ENCODE measurements around the gene ACSF3.
"Not testable (repeated sequence)": the region's sequence is repeated elsewhere in the genome, so short reads cannot be mapped to it uniquely, and the experiment has no call there.

The ACSF3 gene

DNA sequence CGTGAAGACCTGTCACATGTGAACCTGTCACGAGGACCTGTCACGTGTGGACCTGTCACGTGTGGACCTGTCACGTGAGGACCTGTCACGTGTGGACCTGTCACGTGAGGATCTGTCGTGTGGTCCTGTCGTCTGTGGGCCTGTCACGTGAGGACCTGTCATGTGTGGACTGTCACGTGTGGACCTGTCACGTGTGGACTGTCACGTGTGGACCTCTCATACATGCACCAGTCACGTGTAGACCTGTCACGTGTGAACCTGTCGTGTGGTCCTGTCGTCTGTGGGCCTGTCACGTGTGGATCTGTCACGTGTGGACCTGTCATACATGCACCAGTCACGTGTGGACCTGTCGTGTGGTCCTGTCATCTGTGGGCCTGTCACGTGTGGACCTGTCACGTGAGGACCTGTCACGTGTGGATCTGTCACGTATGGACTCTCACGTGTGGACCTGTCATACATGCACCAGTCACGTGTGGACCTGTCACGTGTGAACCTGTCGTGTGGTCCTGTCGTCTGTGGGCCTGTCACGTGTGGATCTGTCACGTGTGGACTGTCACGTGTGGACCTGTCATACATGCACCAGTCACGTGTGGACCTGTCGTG is 19.5 kb upstream of the ACSF3 start:
- not testable (repeated sequence) for DNase-seq

DNA sequence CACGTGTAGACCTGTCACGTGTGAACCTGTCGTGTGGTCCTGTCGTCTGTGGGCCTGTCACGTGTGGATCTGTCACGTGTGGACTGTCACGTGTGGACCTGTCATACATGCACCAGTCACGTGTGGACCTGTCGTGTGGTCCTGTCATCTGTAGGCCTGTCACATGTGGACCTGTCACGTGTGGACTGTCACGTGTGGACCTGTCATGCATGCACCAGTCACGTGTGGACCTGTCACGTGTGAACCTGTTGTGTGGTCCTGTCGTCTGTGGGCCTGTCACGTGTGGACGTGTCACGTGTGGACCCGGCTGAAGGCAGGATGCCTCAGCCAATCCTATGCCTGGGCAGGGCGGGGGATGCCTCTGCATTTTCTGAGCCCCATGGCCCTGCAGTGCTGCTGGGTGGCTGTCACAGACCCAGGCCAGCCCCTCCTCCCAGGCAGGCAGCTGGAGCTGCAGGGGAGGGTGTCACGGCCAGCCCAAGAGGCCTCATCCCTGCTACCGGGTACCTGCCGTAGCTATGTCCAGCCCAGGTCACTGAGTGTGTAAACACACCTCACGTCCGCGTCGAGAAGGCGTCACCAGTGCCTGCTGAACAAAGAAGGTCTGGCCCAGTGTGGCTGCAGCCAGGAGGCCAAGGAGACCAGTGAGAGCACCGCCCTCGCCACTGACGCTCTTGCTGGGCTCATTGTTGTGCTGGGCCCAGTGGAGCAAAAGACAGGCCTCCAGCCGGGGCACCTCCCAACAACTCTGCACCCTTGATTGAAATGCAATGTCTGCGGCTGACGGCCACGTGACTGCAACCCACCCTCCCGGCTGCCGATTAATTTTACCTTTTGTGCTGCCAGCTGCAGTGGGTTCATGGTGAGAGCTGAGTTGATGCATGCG is 18.6 kb upstream of the ACSF3 start:
- no peak for DNase-seq

DNA sequence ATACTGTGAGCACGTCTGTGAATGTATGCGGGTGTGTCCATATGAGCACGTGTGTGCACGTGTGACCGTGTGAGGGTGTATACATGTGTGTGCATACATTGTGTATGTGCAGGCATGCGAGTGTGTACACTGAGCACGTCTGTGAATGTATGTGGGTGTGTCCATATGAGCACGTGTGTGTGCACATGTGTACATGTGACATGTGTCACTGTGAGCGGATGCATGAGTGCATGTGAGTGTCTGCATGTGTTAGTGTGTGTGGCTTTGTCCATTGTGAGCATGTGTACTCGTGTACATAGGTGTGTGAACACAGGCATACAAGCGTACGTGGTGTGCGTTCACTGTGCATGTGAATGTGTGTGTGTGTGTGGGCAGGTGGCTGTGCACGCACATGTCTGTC is 17.5 kb upstream of the ACSF3 start:
- DNase-seq, result no peak

DNA sequence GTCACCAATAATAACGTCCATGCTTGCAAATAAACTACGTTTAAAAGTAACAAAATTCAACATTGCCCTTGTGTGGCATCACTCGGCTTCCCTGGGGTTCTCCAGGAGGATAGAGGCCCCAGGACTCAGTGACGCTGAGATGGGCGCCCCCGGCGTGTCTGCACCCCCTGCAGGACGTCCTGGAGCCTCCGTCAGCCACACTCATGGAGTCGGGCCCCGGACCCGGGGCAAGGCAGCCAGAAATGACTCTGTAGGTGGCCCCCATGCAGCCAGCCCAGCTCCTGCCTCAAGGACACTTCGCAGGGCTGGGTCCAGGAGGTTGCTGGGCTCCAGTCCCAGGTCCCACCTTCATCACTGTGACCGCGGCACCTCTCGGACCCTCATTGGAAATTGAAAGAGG is 16.6 kb upstream of the ACSF3 start:
- no peak for DNase-seq

DNA sequence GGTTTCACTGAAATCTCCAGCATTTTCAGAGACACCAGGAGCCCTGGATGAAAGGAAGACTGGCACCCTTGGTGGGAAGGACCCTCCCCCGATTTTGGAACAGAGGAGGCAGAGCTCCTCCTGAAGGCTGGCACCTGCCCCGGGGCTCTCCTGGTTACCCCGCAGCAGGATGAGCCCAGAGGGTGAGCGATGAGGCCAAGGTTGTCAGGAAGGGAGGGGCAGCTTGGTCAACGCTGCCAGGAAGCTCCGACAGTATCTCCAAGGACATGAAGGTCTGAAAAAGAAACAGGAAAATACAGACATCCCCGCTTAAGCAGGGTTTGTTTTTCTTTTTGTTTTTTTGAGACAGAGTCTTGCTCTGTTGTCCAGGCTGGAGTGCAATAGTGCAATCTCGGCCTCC is 15.5 kb upstream of the ACSF3 start:
- no peak for DNase-seq

DNA sequence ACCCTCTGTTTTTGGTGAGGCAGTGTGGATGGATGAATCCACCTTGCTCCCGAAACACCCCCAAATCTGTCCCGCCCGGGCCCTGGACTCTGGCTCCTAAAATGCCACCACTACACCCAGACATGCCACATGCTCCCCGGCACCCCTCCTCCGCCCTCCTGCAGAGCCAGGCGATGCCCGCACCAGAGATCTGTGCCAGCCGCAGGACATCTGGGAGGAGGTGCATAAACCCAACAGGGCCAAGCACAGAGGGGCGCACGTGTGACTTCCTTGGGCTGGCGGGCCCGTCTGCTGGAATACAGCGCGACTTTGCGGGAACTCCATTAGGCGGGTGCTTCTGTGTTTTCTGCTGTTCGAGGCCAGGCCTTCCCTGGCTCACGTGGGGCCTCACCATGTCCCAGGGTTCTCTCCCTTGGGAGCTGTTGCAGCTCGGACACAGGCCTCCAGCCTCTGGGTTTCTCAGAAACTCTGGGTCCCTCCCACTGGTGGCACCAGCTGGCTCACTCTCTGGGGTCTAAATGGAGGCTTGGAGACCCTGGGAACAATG is 14.1 kb upstream of the ACSF3 start:
- DNase-seq, result no peak

DNA sequence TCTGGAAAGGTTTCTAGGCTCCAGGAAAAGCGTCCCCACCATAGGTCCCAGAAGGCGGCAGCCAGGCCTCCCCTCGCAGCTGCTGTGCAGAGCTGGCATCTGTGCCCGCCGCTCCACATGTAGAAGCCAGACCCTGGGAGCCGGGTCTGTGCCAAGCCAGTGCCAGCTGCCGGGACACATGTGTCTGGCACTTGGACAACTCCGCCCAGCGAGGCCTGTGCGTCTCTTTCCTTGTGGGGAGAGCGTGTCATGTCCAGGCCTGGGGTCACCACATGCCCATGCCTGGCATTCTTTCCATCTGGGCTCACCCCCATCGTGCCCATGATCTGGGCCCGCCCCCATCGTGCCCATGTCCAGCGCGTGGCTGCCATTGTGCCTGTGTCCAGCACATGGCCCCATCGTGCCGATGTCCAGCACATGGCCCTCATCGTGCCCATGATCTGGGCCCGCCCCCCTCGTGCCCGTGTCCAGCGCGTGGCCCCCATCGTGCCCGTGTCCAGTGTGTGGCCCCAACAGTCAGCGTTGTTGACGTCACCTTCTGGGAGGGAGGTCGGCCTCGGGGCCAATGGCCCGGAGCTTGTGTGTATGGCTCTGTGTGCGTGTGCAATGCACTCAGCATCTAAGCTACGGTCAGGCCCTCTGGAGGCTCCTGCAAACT is 13.3 kb upstream of the ACSF3 start:
- no peak for DNase-seq

DNA sequence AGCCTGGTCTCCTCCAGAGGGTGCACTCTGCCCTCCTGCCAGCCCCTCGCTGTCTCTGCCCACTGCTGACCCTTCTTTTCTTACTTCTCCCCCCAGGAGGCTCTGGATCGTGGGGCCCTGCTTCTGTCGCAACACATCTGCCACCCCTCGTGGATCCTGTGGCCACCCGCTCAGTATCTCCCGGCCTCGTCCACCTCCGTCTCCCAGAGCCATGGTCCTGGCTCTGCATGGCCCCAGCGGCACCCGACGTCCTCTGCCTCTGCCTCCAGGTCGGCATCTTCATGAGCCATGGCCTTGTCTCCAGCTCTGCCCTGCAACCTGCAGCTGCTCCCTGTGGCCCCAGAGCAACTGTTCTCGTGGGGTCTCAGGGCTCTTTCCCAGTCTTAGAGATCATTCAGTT is 12.1 kb upstream of the ACSF3 start:
- no peak for DNase-seq

DNA sequence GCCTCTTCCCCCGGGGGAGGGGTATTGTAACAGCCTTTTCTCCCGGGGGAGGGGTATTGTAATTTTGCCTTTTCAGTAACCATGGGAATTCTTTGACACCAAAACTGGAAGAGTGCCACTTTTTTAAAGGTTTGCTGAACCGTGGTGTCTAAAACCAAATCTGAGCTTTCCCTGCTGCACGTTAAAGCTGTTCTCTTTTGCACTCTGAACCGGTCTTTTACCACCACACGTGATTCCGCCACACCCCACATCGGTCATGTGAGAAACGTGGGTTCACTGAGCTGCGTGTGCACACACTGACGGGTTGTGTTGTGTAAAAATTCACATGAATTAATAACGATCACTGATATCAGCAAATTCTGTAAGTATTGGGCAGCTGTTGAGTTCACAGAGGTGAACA is 9.2 kb upstream of the ACSF3 start:
- no peak for DNase-seq

DNA sequence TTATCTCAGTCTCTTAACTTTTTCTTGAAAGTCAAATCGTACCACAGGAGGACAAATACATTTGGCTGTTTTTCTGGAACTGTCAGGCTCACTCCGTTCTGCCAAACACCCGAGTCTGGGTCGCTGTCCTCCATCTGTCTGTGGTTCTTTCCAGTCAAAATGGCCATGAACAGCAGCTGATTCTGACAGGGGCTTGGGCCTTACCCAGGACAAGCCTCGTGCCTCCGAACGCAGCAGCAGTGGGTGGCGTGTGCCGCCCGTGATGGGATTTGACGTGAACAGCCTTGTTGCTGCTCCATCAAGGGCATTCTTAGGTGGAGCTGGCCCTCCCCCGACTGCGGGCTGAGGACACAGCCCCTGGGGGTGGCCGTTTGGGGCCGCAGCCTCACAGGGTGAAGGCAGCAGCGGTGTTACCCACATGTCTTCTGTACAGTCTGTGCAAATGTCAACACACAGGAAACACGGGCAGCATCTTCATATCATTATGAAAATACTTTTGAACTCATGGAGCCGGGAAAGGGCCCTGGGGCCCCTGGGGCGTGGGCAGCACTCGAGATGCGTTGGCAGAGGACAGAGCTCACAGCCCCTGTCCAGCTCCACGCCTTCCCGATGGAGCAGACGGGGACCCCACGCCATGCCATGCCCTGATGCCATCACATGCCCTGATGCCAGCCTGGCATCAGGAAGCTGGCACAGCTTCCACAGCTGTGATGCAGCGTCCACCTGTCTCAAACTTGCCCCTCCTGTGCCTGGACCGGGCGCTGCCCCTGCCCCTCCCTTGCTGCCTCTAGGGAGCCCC is 8.6 kb upstream of the ACSF3 start:
- DNase-seq, result no peak

DNA sequence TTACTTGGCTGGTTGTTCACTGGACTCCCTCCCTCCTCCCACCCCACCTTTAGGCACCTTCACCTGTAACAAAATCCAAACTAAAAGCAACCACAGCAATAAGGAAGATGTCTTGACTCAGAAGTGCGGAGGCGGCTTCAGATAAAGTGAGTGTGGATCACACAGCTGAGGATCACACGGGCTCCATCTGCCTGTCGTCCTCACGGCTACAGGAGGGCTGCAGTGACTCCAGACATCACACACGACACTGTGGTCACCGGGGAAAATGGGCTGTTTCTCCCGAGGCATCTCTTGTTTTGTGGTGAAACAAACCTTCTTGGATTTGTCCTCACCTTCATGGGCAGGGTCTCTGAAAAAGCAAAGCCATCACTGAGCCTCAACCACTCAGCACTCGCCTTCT is 7.9 kb upstream of the ACSF3 start:
- DNase-seq, result no peak

DNA sequence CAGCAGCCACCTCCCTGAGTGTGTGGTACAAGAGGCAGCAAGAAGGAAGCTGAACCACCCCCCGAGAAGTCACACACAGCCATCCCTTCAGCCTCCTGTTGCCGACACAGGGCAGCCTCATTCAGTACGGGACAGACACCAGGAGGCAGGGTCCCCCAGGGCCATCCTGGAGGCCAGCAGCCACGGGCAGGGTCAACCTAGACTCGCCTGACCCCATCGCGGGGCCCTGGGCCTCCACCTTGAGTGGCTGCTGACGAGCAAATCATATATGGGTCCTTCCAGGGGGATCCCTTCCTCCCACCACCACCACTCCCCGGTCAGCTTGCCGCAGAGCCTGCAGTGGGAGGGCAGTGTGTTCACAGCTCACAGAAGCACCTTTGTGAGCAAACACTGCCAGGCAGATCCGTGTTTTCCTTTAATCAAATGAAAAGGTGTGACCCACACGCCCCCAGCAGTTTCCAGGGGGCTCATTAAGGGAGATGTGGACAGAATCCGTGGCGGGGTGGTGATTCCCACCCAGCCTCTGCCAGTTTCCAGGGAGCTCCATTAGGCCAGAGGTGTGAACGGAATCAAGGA is 5.6 kb upstream of the ACSF3 start:
- DNase-seq, result no peak

DNA sequence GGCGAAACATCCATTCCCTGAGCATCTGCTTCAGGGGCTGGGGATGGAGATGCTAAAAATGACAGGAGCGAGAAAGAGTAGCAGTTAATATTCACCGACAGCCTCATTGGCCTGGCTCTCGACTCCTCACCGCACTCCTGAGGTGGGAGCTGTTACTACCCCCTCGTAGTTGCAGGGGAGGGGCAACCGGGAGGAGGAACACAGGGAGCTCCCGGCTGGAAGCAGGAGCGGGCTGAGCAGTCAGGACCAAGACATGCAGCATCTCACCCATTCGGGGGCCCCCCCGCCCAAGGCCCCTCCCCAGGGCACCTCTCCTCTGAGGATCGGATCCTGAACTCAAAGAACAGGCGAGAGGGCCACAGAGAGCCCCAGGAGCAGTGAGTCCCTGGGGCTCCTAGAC is 4.5 kb upstream of the ACSF3 start:
- no peak for DNase-seq

DNA sequence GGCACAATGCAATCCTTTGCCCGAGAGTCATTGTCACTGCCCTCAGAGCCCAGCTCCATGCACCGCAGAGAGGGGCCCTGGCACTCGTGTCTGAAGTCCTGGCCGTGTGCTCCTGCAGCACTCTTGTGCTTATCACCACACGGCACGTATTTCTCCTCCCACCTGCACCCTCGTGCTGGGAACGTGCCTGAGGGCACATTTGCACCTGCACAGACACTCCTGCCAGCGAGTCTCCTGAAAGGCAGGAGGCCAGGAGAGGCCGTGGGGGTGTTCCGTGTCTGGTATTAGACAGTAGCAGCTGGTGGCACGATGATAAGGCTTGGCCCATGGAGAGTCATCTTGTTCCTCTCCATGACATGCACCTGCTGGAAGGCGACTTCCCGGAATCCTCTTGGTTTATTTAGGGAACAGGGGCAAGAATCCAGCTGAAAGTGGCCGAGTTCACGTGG is 3.4 kb upstream of the ACSF3 start:
- no peak for DNase-seq

DNA sequence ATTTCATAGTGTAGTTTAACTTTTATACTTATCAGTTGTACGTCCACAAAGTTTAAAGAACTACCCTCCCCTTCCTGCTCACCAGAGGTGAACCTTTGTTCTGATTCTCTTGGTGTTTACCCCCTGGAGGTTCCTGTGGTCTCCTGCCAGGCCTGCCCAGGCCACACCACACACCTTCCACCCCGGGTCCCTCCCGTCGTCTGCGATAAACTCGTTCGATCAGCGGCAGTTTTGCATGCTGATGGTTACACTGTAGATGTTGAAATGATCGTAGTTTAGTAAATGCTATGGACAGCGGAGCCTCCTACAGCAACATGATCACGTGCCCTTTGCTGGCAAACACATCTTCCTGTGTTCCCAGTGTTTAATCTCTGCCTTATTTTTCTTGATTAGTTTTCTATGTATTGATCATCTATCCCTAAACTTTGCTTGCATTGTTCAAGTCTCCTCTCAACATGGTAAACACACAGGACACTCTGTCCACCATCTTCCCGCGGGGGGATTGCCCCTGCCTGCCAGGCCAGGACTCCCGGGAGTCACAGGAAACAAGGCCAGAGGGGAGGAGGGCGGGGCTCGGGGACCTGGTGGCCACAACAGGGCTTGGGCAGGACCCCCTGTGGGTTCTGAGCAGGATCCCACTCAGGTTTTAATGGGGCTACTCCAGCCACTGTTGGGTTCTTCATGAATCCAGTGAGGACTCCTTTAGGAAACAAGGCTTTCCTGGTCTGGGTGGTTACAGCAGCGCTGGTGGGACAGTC is 2.8 kb upstream of the ACSF3 start:
- DNase-seq, result no peak

DNA sequence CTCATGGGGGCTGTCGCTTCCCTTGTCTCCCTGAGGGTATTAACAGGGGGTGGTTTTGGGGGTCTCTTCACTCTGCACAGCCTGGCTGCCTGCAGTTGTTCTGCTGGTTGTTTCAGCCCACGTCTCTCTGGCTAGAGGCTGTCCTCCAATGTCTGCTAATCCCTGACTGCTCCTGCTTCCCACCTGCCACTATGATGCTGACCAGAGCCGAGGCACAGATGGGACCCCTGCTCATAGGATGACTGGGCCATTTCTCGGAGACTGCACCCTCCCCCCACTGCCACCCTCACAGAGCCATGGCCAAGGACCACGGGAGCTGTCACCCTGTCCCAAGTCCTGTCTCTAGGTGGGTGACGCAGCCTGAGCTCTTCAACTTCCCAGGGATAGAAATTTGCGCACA is 1.6 kb upstream of the ACSF3 start:
- DNase-seq, result no peak

DNA sequence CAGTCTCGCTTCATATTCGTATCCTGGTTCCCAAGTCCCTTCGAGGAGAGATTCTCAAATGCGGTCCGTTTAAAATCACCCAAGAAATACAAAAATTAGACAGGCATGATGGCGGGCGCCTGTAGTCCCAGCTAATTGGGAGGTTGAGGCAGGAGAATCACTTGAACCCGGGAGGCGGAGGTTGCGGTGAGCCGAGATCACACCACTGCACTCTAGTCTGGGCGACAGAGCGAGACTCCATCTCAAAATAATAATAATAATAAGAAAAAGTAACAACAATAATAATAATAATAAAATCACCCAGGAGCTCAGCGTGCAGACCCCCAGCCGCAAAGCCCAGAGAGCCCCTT is 425 bp upstream of the ACSF3 start:
- not testable (repeated sequence) for DNase-seq

DNA sequence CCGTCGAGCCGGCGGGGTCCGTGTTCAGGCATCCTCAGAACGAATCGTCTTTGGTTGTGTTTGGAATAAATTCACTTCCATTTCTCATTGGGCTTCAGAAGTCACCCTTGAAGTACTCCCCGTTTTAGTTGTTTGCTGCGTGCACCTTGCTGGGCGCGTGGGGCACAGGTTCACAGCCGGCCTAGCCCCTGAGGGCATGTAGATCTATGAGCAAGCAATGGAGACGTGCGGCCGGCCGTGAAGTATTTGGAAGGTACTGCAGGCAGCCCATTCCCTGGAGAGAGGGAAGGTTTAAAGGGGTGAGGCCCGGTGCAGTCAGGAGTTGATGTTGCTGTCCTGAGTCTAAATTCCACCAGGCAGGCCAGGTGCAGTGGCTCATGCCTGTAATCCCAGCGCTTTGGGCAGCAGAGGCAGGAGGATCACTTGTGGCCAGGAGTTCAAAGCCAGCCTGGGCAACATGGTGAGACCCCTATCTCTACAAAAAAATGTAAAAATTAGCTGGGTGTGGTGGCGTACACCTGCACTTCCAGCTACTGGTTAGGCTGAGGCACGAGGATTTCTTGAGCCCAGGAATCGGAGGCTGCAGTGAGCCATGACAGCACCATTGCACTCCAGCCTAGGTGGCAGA is 714 bp downstream of the ACSF3 start:
- DNase-seq, result no peak

DNA sequence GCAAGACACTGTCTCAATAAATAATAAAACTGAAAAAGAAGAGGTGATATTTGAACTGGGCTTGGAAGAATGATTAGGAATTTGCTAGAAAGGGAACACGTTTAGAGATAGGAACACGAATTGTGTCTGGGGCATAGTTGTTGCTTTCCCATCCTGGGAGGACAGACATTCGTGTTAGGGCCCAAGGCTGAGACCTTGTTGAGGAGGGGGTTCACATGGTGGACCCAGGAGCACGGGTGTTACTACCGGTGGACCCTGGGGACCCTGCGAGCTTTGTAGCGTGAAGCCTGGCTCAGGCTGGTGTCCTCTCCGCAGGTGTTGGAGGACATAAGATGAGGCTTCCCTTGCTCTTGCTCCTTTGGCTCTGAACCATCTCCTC is 1.2 kb downstream of the ACSF3 start:
- DNase-seq, result no peak

DNA sequence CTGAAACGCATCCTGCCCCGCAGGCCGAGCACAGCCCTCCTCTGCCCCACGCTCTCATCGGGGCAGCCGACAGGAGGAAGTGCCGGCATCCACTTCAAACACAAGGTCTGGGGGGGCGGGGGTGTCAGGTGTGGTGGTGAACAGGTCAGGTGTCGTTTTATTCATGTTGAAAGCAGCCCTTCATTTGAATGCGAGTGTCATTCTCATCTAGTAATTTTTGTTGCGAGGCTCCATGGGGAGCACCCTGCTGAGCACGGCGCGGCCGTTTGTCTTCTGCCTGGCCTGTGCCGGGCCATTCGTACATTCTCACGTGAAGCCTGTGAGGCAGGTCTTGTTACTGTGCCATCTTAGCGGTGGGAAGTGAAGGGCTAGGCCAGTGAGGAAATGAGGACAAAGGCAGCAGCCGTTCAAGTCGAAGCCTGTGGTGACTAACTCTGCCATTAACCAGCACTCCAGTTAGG is 1.9 kb downstream of the ACSF3 start:
- no peak for DNase-seq

DNA sequence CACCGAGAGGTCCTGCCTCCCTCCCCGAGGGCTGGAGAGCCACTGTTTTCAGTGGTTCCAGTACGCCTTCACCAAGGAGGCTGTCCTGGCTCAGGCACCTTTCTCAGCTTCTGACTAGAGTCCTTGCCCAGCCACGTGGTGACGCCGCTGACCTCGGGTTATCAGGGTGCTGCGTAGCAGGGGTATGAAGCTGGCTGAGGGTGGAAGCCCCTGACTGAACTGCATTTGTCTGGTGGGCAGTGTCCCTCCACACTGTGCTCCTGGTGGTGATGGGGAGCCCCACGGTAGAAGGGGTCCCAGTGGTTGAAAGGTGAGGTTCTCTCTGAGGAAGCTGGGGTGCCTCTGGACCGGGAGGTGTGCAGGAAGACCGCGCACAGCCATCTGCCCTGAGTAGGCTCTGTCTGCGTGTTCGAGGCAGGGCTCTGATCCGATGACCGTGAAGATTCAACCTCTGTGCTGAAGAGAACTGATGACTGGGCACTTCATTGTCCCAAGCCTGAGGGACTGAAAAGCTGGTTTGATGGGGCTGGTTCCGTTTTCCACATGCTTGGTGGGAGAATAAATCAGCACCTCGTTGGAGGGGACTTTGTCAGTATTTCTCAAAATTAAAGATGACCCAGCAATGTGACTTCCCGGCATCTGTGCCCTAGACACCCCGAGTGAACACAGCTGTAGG is 2.5 kb downstream of the ACSF3 start:
- no peak for DNase-seq
